Stimulated activated CD8-positive, alpha-beta memory T cell treated with anti-CD3 and anti-CD28 coated beads, Interleukin-4, amount 100 ng/mL, for 4 hours (primary cell): Measurements from ENCODE around the gene AKAP11.

Source experiments
- DNase-seq, 2 donors: peaks; one replicate each; pipeline ENCODE4 v3.0.0-alpha.2; 2020; ENCODE audit warnings: low read depth in 2 of 2, low spot score in 1 of 2

The AKAP11 gene

GRCh38 chr13:42333613-42334328 lies 61.8 kb downstream of the AKAP11 start:
- DNase-seq, result no peak

GRCh38 chr13:42334329-42334706 lies 62.4 kb downstream of the AKAP11 start:
- no peak for DNase-seq

GRCh38 chr13:42337808-42338600 lies 66.1 kb downstream of the AKAP11 start:
- DNase-seq, result no peak

DNA sequence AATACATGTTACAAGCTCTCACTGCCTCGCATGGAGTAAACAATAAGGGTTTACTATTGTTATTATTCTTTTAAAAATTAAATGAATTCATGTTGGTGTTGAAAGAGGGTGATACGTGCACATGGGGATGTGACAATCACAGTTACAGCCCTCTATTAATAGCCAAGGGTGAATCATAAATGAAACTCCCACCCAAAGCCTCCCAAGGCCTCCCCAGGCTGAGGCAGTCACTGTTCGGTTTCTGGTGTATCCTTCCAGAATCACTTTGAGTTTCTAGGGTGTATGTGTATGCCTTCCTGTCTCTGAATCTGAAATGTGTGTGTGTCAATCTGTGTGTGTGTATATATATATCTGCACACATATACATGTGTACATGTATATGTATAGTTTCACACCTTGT lies 73.4 kb downstream of the AKAP11 start:
- no peak for DNase-seq

- no peak for DNase-seq
Measured at GRCh38 chr13:42348576-42348975, 76.6 kb downstream of the AKAP11 start.

DNA sequence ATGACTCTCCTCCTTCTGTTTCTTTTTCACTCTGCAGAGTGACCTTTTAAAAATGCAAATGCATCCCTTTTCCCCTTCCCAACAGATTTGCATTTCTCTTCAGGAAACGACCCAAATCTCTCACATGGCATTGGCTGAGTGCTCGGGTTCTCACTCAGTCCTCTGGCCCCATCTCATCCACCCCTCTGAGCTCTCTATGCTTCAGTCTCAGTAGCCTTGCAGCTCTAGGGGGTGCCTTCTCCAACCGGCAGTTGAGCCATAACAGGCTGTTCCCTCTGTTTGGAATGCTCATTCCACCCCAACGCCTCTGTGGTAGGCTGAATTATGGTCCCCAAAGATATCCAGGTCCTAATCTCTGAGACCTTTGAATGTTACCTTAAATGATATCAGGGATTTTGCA lies 78.2 kb downstream of the AKAP11 start:
- no peak for DNase-seq

- DNase-seq, result no peak
Measured at GRCh38 chr13:42354241-42355091, 82.5 kb downstream of the AKAP11 start.

GRCh38 chr13:42355092-42355485 lies 83.1 kb downstream of the AKAP11 start:
- peak in 1 of 2 donors; percentile 29 for DNase-seq

GRCh38 chr13:42355491-42356183 lies 83.7 kb downstream of the AKAP11 start:
- no peak for DNase-seq

DNA sequence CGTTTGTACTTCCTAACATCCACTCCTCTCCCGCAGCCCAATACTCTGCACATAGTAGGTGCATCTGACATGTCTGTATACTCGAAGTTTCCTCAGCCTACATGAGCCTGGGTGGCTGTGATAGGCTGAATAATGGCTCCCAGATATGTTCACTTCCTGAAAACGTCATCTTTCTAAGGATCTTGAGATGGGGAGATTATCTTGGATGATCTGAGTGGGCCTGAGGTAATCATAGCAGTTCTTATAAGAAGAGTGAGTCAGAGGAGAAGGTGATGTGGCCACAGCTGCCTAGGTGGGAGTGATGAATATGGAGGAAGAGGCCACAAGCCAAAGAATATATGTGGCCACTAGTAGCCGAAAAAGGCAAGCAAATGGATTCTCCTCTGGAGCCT lies 84.2 kb downstream of the AKAP11 start:
- no peak for DNase-seq

- no peak for DNase-seq
Measured at GRCh38 chr13:42360046-42360574, 88.2 kb downstream of the AKAP11 start.

- DNase-seq, result no peak
Measured at GRCh38 chr13:42361701-42362100, 89.7 kb downstream of the AKAP11 start.

- DNase-seq, result no peak
Measured at GRCh38 chr13:42363941-42364612, 92.1 kb downstream of the AKAP11 start.

DNA sequence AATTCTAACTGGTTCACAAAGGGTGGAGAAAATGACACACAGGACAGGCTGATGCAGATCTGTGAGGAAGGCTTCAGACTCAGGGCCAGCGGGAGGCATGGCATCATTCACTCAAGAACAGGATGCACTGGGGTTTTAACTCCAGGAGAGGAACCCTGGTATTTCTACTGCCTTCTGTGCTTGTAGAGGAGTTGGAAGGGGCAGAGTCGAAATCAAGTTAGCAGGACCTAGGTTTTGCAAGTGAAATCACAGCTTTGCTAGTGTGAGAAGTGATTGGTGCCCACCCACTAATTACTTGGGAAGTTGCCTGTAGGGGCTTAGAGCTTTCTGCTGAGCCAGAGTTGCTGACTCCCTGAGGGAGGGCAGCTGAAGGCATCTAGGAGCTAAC lies 92.7 kb downstream of the AKAP11 start:
- no peak for DNase-seq

DNA sequence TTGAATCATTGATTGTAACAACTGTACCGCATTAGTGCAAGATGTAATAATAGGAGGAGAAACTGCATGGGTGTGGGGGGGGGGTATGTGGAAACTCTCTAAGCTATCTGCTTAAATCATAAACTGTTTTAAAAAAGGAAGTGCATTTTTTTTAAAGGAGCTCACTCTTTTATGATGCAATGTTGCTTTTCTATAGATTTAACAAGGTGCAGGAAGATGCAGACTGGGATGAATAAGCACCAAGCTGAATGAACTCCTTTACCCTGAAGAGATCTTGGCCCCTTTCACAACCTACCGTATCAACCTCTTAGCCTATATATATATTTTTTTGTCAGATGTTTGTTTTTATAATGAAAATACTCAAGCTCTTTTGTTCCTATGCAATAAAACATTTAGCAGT lies 95.9 kb downstream of the AKAP11 start:
- no peak for DNase-seq

DNA sequence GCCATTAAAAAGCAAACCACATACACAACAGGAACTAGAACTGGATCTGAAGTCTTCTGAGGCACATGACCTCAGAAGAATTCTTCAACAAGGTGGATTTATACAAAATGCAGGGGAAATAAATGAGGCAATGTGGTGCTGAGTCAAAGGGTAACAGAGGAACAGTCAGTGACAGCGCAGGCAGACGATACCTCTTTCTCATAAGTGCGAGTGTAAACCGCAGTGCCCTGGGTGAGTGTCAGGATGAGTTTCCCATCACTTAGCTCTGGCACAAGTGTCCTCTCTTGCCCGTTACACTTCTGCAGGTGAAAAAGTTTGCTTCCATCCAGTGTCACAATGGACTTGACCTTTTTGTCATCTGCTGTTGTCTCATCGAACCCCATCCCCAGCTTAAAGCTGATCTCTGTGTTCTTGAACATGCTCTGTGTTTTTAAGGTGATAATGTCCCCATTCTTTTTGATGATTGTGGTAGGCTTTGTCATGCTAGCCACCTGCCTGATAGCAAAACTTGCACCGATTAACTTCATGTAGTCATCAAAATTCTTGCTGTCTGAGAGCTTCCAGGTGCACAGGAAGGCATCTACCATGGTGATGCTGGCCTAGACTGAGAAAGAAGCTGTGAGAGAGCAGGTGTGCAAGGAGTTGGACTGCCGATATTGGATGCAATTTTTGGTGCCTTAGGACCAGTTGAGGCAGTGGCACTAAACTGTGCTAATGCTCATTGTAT lies 97.3 kb downstream of the AKAP11 start:
- DNase-seq, result no peak

- DNase-seq, result no peak
Measured at GRCh38 chr13:42370229-42370628, 98.3 kb downstream of the AKAP11 start.
